Mesenchymal stem cell (in vitro differentiated cells and primary cell): Measurements from ENCODE around the gene STK10.

Experiments
- DNase-seq: peaks from one replicate; pipeline ENCODE4 v3.0.0-alpha.2; 2013
- H2AFZ ChIP-seq: one replicate; pipeline ENCODE4 v1.6.1; 2013; ENCODE audit warnings: low read depth, mild to moderate bottlenecking, control low read depth, inconsistent platforms, low read length, moderate library complexity
- H2AK5ac ChIP-seq: 2 replicates; pipeline ENCODE4 v1.6.1; 2013; ENCODE audit warnings: low read length, moderate library complexity, mild to moderate bottlenecking, inconsistent platforms; ENCODE audit not compliant: severe bottlenecking
- H2BK120ac ChIP-seq: one replicate; pipeline ENCODE4 v1.6.1; 2013; ENCODE audit warnings: low read depth, mild to moderate bottlenecking, inconsistent platforms, low read length, moderate library complexity
- H2BK12ac ChIP-seq, 2 experiments: one replicate each; pipeline ENCODE4 v1.6.1; 2013; ENCODE audit warnings: inconsistent platforms in 2 of 2, low read length in 2 of 2, mild to moderate bottlenecking in 2 of 2, moderate library complexity in 2 of 2, control low read depth in 1 of 2
- H2BK15ac ChIP-seq: one replicate; pipeline ENCODE4 v1.6.1; 2013; ENCODE audit warnings: mild to moderate bottlenecking, low read depth, inconsistent platforms; ENCODE audit not compliant: poor library complexity, severe bottlenecking
- H2BK5ac ChIP-seq: 2 replicates; pipeline ENCODE4 v1.6.1; 2013; ENCODE audit warnings: low read depth, mild to moderate bottlenecking, low read length, control low read depth, inconsistent platforms; ENCODE audit not compliant: poor library complexity, severe bottlenecking
- H3K14ac ChIP-seq, 2 experiments: one replicate each; pipeline ENCODE4 v1.6.1; 2013; ENCODE audit warnings: inconsistent platforms in 2 of 2, low read length in 2 of 2, control low read depth in 1 of 2, mild to moderate bottlenecking in 1 of 2, moderate library complexity in 1 of 2
- H3K18ac ChIP-seq, 2 experiments: one replicate each; pipeline ENCODE4 v1.6.1; 2013; ENCODE audit warnings: inconsistent platforms in 2 of 2, low read length in 2 of 2, control low read depth in 1 of 2, low read depth in 1 of 2, mild to moderate bottlenecking in 1 of 2
- H3K23ac ChIP-seq, 2 experiments: one replicate each; pipeline ENCODE4 v1.6.1; 2013; ENCODE audit warnings: inconsistent platforms in 2 of 2, low read length in 2 of 2, mild to moderate bottlenecking in 2 of 2, moderate library complexity in 2 of 2, control low read depth in 1 of 2
- H3K27ac ChIP-seq: 2 replicates; pipeline ENCODE4 v1.5.1; 2013; ENCODE audit warnings: mild to moderate bottlenecking, moderate library complexity, low read length, control low read depth, inconsistent platforms; ENCODE audit not compliant: poor library complexity, severe bottlenecking
- H3K27me3 ChIP-seq, 2 experiments: 2 replicates each; pipeline versions ENCODE4 v1.6.1 to v1.7.0; 2013; ENCODE audit warnings: low read length in 2 of 2, mild to moderate bottlenecking in 2 of 2, moderate library complexity in 2 of 2, control low read depth in 1 of 2, inconsistent platforms in 1 of 2; ENCODE audit not compliant: control insufficient read depth in 1 of 2, insufficient read depth in 1 of 2
- H3K36me3 ChIP-seq, 2 experiments: 2 replicates each; pipeline versions ENCODE4 v1.6.1 to v1.7.0; 2013; ENCODE audit warnings: low read length in 2 of 2, control low read depth in 1 of 2, inconsistent platforms in 1 of 2, low read depth in 1 of 2, mild to moderate bottlenecking in 1 of 2; ENCODE audit not compliant: insufficient read depth in 2 of 2, control insufficient read depth in 1 of 2
- H3K4ac ChIP-seq, 2 experiments: one replicate each; pipeline ENCODE4 v1.6.1; 2013; ENCODE audit warnings: inconsistent platforms in 2 of 2, low read length in 2 of 2, mild to moderate bottlenecking in 2 of 2, moderate library complexity in 2 of 2, control low read depth in 1 of 2, low read depth in 1 of 2
- H3K4me1 ChIP-seq: 2 replicates; pipeline ENCODE4 v1.6.1; 2013; ENCODE audit warnings: low read depth, low read length, control low read depth; ENCODE audit not compliant: control insufficient read depth, insufficient read depth
- H3K4me2 ChIP-seq: 2 replicates; pipeline ENCODE4 v1.6.1; 2013; ENCODE audit warnings: low read length, mild to moderate bottlenecking, inconsistent platforms; ENCODE audit not compliant: poor library complexity, severe bottlenecking
- H3K4me3 ChIP-seq, 2 experiments: 2 replicates each; pipeline versions ENCODE4 v1.5.1 to v1.7.0; 2013; ENCODE audit warnings: low read length in 2 of 2, mild to moderate bottlenecking in 2 of 2, control low read depth in 1 of 2, low read depth in 1 of 2; ENCODE audit not compliant: insufficient read depth in 1 of 2
- H3K79me1 ChIP-seq: replicated peaks from 2 replicates; pipeline ENCODE4 v1.6.1; 2013; ENCODE audit warnings: mild to moderate bottlenecking, control low read depth, low read length, inconsistent platforms; ENCODE audit not compliant: poor library complexity, severe bottlenecking
- H3K9ac ChIP-seq: 2 replicates; pipeline ENCODE4 v1.7.0; 2013; ENCODE audit warnings: mild to moderate bottlenecking, low read length, moderate library complexity
- H3K9me3 ChIP-seq: 2 replicates; pipeline ENCODE4 v1.7.0; 2013; ENCODE audit warnings: mild to moderate bottlenecking, low read length; ENCODE audit not compliant: control insufficient read depth
- H4K8ac ChIP-seq: one replicate; pipeline ENCODE4 v1.6.1; 2013; ENCODE audit warnings: inconsistent platforms, mild to moderate bottlenecking, low read length, moderate library complexity
- H4K91ac ChIP-seq: one replicate; pipeline ENCODE4 v1.6.1; 2013; ENCODE audit warnings: mild to moderate bottlenecking, low read length, inconsistent platforms
- WGBS: methylation state at CpG from one replicate; pipeline ENCODE4 v1.1.7; 2013; ENCODE audit warnings: mixed read lengths; 5-methylcytosine and 5-hydroxymethylcytosine counted together

STK10 gene

DNA sequence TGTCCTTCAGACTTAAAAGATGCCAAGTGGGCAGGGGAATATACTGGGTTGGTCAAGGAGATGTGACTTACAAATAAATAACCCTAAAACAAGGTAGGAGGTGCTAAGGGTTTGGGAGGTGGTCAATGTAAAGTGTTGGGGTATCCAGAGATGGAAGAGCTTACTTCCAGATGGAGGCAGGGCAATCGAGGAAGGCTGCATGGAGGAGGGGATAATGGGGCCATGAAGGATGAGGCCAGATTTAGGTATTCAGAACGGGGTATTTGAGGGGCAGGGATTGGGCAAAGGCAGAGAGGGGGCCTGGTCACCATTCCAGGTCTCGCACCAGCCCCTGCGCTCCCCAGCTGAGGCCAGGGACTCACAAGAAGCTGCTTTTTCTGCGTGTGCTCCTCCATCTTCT lies 123.7 kb downstream of the STK10 start:
- no peaks in the 10 kb centered on the region for H3K27me3 ChIP-seq
- H3K4me3 ChIP-seq = no peak overlapping the region
- no peak overlapping the region for H3K27ac ChIP-seq
- H2AK5ac ChIP-seq = no peak overlapping the region
- no peaks in the 10 kb centered on the region for H3K4me1 ChIP-seq
- H2AFZ ChIP-seq = no peak overlapping the region
- H2BK12ac ChIP-seq = no peak overlapping the region
- no peaks in the 10 kb centered on the region for H3K9me3 ChIP-seq
- no peak overlapping the region for H3K23ac ChIP-seq
- H3K36me3 ChIP-seq = peaks cover 55% of the 10 kb centered on the region in 2 experiments
- H3K9ac ChIP-seq = no peak overlapping the region
- DNase-seq = no peak
- H3K14ac ChIP-seq = no peak overlapping the region
- H2BK120ac ChIP-seq = no peak overlapping the region
- H3K18ac ChIP-seq = no peak overlapping the region
- 87% methylated on average over 5 of the region's 5 CpGs for WGBS
- peaks cover 20% of the 10 kb centered on the region for H3K79me1 ChIP-seq
- no peak overlapping the region for H3K4me2 ChIP-seq
- H2BK15ac ChIP-seq = no peak overlapping the region
- H4K8ac ChIP-seq = no peak overlapping the region
- no peak overlapping the region for H3K4ac ChIP-seq
- no peak overlapping the region for H2BK5ac ChIP-seq
- H4K91ac ChIP-seq = no peak overlapping the region

DNA sequence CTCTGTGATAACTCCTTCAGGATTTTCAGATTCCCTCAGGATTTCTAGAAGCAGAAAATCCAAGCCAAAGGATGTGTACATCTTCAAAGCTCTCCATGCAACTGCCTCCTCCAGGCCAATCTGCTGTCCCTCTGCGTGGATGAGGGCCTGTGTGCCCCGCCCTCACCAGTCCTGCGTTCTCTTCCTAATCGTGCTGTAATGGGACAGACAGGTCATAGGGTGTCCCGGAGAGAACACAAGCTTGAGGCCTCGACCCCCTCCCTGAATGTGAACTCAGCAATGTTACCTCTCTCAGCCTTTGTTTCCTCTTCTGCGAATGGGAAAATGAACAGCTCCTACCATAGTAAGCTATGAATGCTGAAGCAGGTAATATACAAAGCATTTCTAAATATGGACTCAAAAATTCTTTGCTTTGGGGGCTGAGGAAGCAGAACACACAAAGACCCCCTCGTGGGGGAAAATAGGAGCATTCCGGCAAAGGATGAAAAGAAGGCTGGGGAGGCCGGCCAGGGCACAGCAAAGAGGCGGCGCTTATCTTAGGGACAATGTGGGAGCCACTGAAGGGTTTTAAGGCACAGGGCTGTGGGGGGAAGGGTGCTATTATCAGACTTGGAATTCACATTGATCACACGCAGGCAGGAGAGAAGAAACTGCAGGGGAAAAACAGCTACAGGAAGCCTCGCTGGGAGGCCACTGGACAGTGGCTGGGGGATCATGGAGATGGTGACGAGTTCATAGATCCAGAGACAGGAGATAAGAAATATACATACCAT lies 124.4 kb downstream of the STK10 start:
- WGBS = 87% methylated on average over 14 of the region's 15 CpGs
- DNase-seq = no peak
- no peak overlapping the region for H2BK120ac ChIP-seq

DNA sequence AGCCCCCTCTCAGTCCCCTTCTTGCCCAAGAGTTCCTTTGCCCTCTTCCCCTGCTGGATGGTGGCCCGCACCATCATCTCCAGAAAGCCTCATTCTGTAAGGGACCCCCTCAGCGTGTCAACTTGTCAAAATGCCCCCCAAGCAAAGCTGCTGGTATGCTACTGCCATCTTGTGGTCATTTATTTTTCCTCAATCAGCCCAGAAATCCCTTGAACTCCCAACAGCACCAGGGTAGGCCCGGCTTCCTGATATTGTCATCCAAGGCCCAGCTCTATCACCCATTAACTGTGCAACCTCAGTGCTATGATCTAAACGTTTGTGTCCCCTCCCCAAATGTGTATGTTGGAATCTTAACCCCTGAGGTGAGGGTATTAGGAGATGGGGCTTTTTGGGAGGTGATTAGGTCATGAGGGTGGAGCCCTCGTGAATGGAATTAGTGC lies 128.3 kb downstream of the STK10 start:
- Histone ChIP-seq H2AK5ac (no peak overlapping the region), H3K27ac (no peak overlapping the region), H3K4me2 (no peak overlapping the region), H3K27me3 (no peaks in the 10 kb centered on the region), H3K23ac (no peak overlapping the region), H3K36me3 (peaks cover 74 to 81% of the 10 kb centered on the region in 2 experiments), H3K4me3 (no peak overlapping the region), H2BK15ac (no peak overlapping the region), H4K91ac (no peak overlapping the region), H3K9ac (no peak overlapping the region), H3K4ac (no peak overlapping the region), H2AFZ (no peak overlapping the region), H3K79me1 (peaks cover 16% of the 10 kb centered on the region), H3K4me1 (peaks cover 2% of the 10 kb centered on the region), H3K14ac (no peak overlapping the region), H2BK120ac (no peak overlapping the region), H2BK12ac (no peak overlapping the region), H3K9me3 (no peaks in the 10 kb centered on the region), H4K8ac (no peak overlapping the region), H3K18ac (no peak overlapping the region), H2BK5ac (no peak overlapping the region)
- DNase-seq = peak; percentile 33
- 65% methylated on average over 5 of the region's 5 CpGs for WGBS

More for the DNA sequence above, 124.4 kb downstream of the STK10 start:
- Histone ChIP-seq H2AK5ac (no peak overlapping the region), H2BK5ac (no peak overlapping the region), H2BK12ac (no peak overlapping the region), H3K4me1 (no peaks in the 10 kb centered on the region), H3K27ac (no peak overlapping the region), H2BK15ac (no peak overlapping the region), H3K79me1 (peaks cover 21% of the 10 kb centered on the region), H3K9me3 (no peaks in the 10 kb centered on the region), H3K4ac (no peak overlapping the region), H4K8ac (no peak overlapping the region), H3K23ac (no peak overlapping the region), H3K9ac (no peak overlapping the region), H3K4me2 (no peak overlapping the region), H3K18ac (no peak overlapping the region), H3K14ac (no peak overlapping the region), H3K27me3 (no peaks in the 10 kb centered on the region), H2AFZ (no peak overlapping the region), H3K4me3 (no peak overlapping the region), H3K36me3 (peaks cover 56 to 59% of the 10 kb centered on the region in 2 experiments), H4K91ac (no peak overlapping the region)

DNA sequence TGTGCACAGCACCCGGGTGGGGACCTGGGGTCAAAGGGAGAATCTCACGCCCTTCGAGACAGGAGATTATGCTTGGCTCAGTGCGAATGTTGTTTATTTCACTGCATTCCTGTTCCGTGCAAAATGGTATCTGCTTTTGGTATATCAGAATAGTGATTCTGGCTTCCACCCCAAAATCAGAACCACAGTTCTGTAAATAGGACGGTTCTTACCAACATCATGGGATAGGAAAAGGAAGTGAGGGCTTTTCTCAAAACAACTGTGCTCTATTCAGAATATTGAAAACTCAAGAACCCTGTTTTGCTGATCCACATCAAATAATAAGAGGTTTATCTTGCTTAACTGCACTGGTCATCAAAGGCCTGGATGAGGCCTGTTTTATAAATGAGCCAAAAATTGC lies 129.9 kb downstream of the STK10 start:
- H3K9ac ChIP-seq = no peak overlapping the region
- H3K79me1 ChIP-seq = peaks cover 13% of the 10 kb centered on the region
- no peaks in the 10 kb centered on the region for H3K9me3 ChIP-seq
- H2AK5ac ChIP-seq = no peak overlapping the region
- H2BK5ac ChIP-seq = no peak overlapping the region
- no peak overlapping the region for H3K23ac ChIP-seq
- DNase-seq = no peak
- no peak overlapping the region for H4K91ac ChIP-seq
- no peak overlapping the region for H3K18ac ChIP-seq
- H3K14ac ChIP-seq = no peak overlapping the region
- 95% methylated on average over 5 of the region's 6 CpGs for WGBS
- no peak overlapping the region for H2BK15ac ChIP-seq
- no peak overlapping the region for H3K4me2 ChIP-seq
- no peak overlapping the region for H2AFZ ChIP-seq
- no peak overlapping the region for H4K8ac ChIP-seq
- no peak overlapping the region for H2BK120ac ChIP-seq
- H3K27me3 ChIP-seq = no peaks in the 10 kb centered on the region
- H2BK12ac ChIP-seq = no peak overlapping the region
- H3K36me3 ChIP-seq = peaks cover 73 to 81% of the 10 kb centered on the region in 2 experiments
- H3K27ac ChIP-seq = no peak overlapping the region
- no peak overlapping the region for H3K4me3 ChIP-seq
- peaks cover 2% of the 10 kb centered on the region for H3K4me1 ChIP-seq
- no peak overlapping the region for H3K4ac ChIP-seq
